Measurements from ENCODE around the gene GLIPR1L1.

Gene GLIPR1L1, protein sequence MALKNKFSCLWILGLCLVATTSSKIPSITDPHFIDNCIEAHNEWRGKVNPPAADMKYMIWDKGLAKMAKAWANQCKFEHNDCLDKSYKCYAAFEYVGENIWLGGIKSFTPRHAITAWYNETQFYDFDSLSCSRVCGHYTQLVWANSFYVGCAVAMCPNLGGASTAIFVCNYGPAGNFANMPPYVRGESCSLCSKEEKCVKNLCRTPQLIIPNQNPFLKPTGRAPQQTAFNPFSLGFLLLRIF

DNA sequence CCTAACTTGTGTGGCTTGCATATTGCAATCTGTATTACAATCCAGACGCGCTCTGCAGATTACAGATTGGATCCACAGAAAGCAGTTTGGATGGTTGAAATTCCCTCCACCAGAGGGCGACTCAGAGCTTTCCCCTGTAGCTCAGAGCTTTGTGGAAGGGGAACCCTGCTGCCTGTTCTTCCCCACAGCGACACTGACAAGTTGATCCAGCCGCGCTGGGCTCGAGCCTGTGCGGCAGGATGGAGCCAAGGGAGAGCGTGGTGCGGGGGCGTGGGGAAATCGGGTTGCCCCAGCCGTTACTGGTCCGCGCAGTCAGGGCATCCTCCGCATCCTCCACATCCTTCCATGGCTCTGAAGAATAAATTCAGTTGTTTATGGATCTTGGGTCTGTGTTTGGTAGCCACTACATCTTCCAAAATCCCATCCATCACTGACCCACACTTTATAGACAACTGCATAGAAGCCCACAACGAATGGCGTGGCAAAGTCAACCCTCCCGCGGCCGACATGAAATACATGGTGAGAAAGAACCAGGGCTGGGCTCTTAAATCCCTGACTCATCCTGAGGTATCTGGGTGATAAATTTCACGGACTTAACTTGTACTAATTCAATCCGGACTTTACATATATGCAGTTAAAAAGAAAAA lies at the start of gene GLIPR1L1:
Gene GLIPR1L1, plus strand, starts transcription at position 287 of the 647 bp plus-strand sequence. Its CDS starts 59 bp downstream, at position 346.
- H3K4me1 ChIP-seq, result peaks cover 5% of the 10 kb centered on the region
- peak; percentile 82 to 93 for DNase-seq (ENCODE audit: low spot score in 2 of 2)
- H3K36me3 ChIP-seq (replicated peaks), result no peaks in the 10 kb centered on the region
- peak within 1 kb of the TSS; percentile 18 for H3K4me3 ChIP-seq
- H3K9me3 ChIP-seq, result no peaks in the 10 kb centered on the region
- no peaks in the 10 kb centered on the region; the same call in 1 of the 2 replicates for H3K27me3 ChIP-seq (ENCODE audit: low read depth)
- in situ Hi-C loops (cut with MboI; ENCODE audit: low sequenced_read_pairs), result no loop called here

DNA sequence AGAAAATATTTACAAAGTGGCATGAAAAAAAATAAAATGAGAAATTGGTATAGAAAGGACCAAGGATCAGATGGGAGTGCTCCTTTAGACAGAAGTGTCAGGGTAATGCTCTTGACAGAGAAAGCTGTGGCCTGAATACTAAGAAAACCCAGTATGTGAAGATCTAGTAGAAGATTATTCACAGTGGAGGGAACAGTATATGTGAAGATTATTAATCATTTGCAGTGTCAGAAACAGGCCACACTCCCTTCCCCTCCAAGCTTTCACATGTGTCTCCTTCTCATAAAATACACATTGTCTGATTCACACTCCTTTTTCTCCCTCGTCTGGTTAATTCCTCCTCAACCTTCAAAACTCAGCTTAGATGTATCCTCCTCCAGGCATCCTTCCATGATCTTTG lies 45.6 kb upstream of the GLIPR1L1 start:
- no peaks in the 10 kb centered on the region for H3K9me3 ChIP-seq
- peaks cover 2% of the 10 kb centered on the region; the same call in 1 of the 2 replicates for H3K27me3 ChIP-seq (ENCODE audit: low read depth)
- H3K36me3 ChIP-seq (replicated peaks), result no peaks in the 10 kb centered on the region
- in situ Hi-C loops (cut with MboI; ENCODE audit: low sequenced_read_pairs), result no loop called here
- no peak for DNase-seq (ENCODE audit: low spot score in 2 of 2)
- no peaks in the 10 kb centered on the region for H3K4me1 ChIP-seq
- no peak overlapping the region for H3K4me3 ChIP-seq

DNA sequence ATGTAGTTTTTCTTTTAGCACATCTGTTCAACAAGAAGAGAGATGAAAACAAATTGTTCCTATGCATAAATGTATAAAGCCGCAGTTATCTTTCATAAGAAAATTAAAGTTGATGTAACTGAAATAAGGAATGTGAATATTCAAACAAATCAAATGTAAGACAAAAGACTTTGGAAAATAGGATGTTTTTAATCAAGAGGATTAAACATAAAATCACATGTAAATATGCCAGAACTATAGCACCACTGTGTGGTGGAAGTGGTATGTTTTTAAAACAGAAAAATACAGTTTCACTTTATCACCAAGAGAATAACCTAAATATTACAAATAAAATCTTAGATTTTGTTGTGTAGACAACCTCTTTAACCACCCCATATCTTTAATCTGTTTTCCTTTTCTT lies 44.7 kb upstream of the GLIPR1L1 start:
- Histone ChIP-seq H3K4me1 (no peaks in the 10 kb centered on the region), H3K9me3 (no peaks in the 10 kb centered on the region), H3K4me3 (no peak overlapping the region), H3K27me3 (ENCODE audit: low read depth) (peaks cover 2% of the 10 kb centered on the region; the same call in 1 of the 2 replicates), H3K36me3 (replicated peaks) (no peaks in the 10 kb centered on the region)
- DNase-seq (ENCODE audit: low spot score in 2 of 2), result no peak
- in situ Hi-C loops (cut with MboI; ENCODE audit: low sequenced_read_pairs), result no loop called here

DNA sequence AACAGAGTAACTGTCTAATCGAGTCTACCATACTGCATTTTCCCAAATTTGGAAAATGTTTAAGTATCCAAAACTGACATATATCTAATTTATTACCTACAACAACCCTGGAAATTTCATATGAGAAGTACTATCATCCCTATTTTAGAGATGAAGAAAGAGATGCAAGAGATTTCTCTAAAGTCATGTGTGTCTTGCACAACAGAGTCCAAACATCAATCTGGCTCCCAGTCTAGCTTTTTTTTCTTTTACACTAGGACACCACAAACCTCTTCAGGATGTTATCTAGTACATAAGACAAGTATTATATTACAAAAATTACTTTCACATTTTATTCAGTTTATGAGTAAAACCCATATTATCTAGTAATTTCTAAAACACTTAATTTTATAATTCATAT lies 43.5 kb upstream of the GLIPR1L1 start:
- H3K9me3 ChIP-seq, result no peaks in the 10 kb centered on the region
- no peaks in the 10 kb centered on the region for H3K36me3 ChIP-seq (replicated peaks)
- no peaks in the 10 kb centered on the region for H3K4me1 ChIP-seq
- H3K4me3 ChIP-seq, result no peak overlapping the region
- H3K27me3 ChIP-seq (ENCODE audit: low read depth), result peaks cover 2% of the 10 kb centered on the region; the same call in 1 of the 2 replicates
- in situ Hi-C loops (cut with MboI; ENCODE audit: low sequenced_read_pairs), result no loop called here
- no peak for DNase-seq (ENCODE audit: low spot score in 2 of 2)

DNA sequence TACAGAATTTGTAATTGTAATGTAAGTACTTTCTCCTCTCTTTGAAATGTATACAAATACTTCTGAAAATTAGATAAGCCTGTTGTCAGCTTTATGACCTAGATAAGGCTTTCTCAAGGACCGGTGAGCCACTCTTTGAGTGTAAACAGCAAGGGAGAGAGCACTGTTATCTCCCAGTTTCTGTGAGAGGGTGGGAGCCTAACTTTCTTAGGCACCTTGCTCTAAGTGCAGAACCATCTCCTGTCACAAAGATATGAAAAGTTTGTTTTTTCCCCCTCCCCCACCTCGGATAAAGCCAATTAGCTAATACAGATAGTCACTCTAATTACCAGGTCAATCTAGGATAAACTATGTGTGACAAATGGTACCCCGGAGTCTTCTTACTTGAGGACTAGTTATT lies 40.1 kb upstream of the GLIPR1L1 start:
- DNase-seq (ENCODE audit: low spot score in 2 of 2), result no peak
- Histone ChIP-seq H3K9me3 (no peaks in the 10 kb centered on the region), H3K4me1 (no peaks in the 10 kb centered on the region), H3K4me3 (no peak overlapping the region), H3K36me3 (replicated peaks) (no peaks in the 10 kb centered on the region), H3K27me3 (ENCODE audit: low read depth) (peaks cover 2% of the 10 kb centered on the region)
- in situ Hi-C loops (cut with MboI; ENCODE audit: low sequenced_read_pairs), result no loop called here

DNA sequence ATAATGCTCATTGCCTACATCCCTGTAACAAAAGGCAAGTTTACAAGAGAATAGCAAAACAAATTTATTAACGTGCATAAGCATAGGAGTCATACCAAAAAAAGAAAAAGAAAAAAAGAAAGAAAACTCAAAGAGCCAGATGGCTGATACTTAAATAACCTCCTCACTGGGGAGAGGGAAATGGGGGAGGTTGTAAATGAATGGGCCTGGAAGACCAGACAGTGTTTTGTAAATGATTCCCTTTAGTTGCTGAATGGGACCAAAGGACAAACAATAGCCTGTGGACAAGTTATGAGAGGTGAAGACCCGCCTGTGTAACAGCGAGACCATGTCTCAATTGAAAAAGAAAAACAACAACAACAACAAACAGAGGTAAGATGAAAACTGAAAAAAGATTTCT lies 39.7 kb upstream of the GLIPR1L1 start:
- no peak for DNase-seq (ENCODE audit: low spot score in 2 of 2)
- Histone ChIP-seq H3K36me3 (replicated peaks) (no peaks in the 10 kb centered on the region), H3K9me3 (no peaks in the 10 kb centered on the region), H3K4me3 (no peak overlapping the region), H3K27me3 (ENCODE audit: low read depth) (peaks cover 2% of the 10 kb centered on the region; the same call in 1 of the 2 replicates), H3K4me1 (no peaks in the 10 kb centered on the region)
- in situ Hi-C loops (cut with MboI; ENCODE audit: low sequenced_read_pairs), result no loop called here

DNA sequence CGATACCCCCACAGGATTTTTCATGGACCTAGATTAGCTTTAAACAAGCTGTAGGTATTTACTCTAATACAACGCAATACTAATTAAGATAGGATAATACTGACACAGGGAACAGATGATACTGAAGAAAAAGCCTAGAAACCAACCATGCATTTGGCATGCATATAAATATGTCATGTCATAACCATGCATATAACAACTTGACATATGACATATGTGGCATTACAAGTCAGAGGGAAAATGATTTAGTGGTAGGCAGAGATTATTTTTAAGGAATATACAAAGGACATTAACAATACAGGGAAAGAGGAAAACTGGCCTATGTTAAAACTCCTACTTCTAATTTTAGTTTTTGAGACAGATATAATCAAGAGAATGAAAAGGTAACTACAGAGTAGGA lies 32.2 kb upstream of the GLIPR1L1 start:
- Histone ChIP-seq H3K9me3 (no peaks in the 10 kb centered on the region), H3K36me3 (replicated peaks) (no peaks in the 10 kb centered on the region)
- in situ Hi-C loops (cut with MboI; ENCODE audit: low sequenced_read_pairs), result no loop called here

DNA sequence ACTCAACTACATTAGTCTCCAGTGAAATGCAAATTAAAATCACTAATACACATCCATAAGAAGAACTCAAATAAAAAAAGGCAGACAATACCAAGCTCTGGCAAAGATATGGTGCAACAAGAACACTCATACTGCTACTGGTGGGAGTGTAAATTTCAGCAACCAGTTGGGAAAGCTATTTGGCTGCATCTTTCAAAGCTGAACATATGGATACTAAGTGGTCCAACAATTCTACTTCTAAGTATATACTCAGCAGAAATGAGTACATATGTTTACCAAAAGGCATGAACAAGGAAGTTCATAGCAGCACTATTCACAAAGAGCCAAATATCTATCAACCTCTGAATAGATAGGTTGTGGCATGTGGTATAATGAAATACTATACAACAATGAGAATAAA lies 31.7 kb upstream of the GLIPR1L1 start:
- DNase-seq (ENCODE audit: low spot score in 2 of 2), result no peak
- Histone ChIP-seq H3K27me3 (ENCODE audit: low read depth) (no peaks in the 10 kb centered on the region; the same call in 1 of the 2 replicates), H3K9me3 (no peaks in the 10 kb centered on the region), H3K36me3 (replicated peaks) (no peaks in the 10 kb centered on the region), H3K4me3 (no peak overlapping the region), H3K4me1 (no peaks in the 10 kb centered on the region)
- in situ Hi-C loops (cut with MboI; ENCODE audit: low sequenced_read_pairs), result no loop called here

More for the DNA sequence above, 32.2 kb upstream of the GLIPR1L1 start:
- Histone ChIP-seq H3K4me3 (no peak overlapping the region), H3K27me3 (ENCODE audit: low read depth) (no peaks in the 10 kb centered on the region; the same call in 1 of the 2 replicates), H3K4me1 (no peaks in the 10 kb centered on the region)
- no peak for DNase-seq (ENCODE audit: low spot score in 2 of 2)

DNA sequence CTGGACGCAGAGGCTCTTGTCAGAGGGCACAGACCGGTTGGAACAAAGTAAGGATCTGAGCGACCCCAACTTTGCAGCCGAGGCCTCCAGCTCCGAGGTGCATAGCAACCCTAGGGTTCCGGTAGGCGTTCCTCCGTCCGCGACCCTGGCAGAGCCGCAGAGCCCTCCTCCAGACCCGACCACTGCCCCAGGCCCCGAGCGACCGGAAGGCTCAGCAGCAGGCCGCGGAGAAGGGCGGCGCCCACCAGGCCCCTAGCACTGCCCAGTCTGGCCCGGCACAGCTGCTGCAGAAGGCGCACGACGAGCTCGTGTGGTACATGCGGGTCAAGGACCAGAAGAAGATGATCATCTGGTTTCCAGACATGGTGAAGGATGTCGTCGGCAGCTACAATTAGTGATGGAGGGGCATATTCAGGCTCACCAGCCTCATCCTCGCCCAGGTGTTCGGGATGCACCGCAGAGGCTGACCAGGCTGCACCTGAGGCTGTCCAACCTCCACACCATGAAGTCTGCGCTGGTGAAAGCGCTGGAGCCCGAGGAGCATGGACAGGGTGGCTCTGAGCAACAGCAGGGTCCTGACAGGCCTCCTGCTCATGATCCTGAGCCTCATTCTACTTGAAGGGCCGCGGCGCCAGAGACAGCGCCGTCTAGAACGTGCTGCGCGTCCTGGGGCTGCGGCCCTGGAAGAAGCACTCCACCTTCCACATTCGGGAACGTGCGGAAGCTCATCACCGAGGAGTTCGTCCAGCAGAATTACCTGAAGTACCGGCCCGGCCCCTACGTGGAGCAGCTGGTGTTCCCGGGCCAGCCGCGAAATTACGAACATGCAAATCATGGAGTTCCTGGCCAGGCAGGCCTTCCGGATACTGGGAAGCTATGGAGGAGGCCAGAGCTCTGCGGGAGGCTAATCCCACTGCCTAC lies 28.8 kb upstream of the GLIPR1L1 start:
- Histone ChIP-seq H3K9me3 (no peaks in the 10 kb centered on the region), H3K27me3 (ENCODE audit: low read depth) (no peaks in the 10 kb centered on the region), H3K4me1 (no peaks in the 10 kb centered on the region), H3K4me3 (no peak overlapping the region), H3K36me3 (replicated peaks) (no peaks in the 10 kb centered on the region)
- DNase-seq (ENCODE audit: low spot score in 2 of 2), result no peak
- in situ Hi-C loops (cut with MboI; ENCODE audit: low sequenced_read_pairs), result no loop called here

DNA sequence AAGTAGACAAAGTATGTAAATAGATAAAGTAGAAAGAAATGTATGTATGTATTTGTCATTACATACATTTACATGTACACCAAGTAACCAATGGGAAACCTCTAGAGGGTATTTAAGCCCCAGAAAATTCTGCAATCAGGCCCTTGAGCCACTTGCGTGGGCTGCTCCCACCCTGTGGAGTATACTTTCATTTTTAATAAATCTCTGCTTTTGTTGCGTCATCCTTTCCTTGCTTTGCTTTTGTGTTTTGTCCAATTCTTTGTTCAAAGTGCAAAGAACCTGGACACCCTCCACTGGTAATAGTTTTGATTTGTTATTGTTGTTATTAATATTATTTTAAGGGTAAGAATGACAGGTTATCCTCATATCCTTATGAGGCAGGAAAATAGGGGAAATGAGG lies 26.2 kb upstream of the GLIPR1L1 start:
- H3K4me3 ChIP-seq, result no peak overlapping the region
- no peaks in the 10 kb centered on the region for H3K36me3 ChIP-seq (replicated peaks)
- H3K27me3 ChIP-seq (ENCODE audit: low read depth), result no peaks in the 10 kb centered on the region
- in situ Hi-C loops (cut with MboI; ENCODE audit: low sequenced_read_pairs), result no loop called here
- no peaks in the 10 kb centered on the region for H3K4me1 ChIP-seq
- H3K9me3 ChIP-seq, result no peaks in the 10 kb centered on the region
- DNase-seq (ENCODE audit: low spot score in 2 of 2), result no peak

DNA sequence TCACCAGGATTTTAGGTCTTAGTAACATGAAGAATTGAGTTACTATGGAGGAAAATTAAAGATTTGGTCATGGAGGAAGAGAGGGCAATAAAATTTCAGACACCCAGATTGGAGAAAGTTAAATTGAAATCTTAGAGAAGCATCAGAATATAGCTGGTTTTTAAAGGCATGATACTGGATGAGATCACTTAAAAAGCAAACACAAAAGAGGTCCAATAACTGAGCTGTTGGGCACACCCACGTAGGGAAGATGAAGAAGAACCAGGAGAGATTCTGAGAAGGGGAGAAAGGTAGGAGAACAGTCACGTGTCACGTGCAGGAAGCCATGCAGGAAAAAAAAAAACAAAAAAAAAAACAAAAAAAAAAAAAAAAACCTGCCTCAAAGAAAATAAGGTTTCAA lies 23.1 kb upstream of the GLIPR1L1 start:
- DNase-seq (ENCODE audit: low spot score in 2 of 2), result no peak
- H3K9me3 ChIP-seq, result no peaks in the 10 kb centered on the region
- H3K4me3 ChIP-seq, result no peak overlapping the region
- H3K36me3 ChIP-seq (replicated peaks), result no peaks in the 10 kb centered on the region
- H3K27me3 ChIP-seq (ENCODE audit: low read depth), result no peaks in the 10 kb centered on the region
- no peaks in the 10 kb centered on the region for H3K4me1 ChIP-seq
- in situ Hi-C loops (cut with MboI; ENCODE audit: low sequenced_read_pairs), result no loop called here

DNA sequence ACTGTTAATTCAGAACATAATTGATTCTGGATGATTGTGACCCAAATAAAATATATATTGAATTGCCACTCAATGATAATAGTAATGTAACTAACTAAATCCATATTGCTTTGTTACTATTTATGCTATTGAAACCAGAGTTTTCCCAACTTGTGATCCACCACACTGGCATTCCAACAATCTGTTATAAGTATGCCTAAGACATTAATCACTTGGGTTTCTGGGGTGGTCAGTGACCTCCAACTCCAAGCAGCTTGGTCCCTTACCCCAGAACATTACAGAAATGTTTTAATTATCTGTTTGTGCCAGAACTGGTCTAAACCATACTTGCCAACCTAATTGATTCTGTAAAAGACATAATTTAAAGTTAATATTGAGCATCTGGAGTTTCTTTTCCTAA lies 19.0 kb upstream of the GLIPR1L1 start:
- no peak for DNase-seq (ENCODE audit: low spot score in 2 of 2)
- H3K9me3 ChIP-seq, result no peaks in the 10 kb centered on the region
- in situ Hi-C loops (cut with MboI; ENCODE audit: low sequenced_read_pairs), result no loop called here

DNA sequence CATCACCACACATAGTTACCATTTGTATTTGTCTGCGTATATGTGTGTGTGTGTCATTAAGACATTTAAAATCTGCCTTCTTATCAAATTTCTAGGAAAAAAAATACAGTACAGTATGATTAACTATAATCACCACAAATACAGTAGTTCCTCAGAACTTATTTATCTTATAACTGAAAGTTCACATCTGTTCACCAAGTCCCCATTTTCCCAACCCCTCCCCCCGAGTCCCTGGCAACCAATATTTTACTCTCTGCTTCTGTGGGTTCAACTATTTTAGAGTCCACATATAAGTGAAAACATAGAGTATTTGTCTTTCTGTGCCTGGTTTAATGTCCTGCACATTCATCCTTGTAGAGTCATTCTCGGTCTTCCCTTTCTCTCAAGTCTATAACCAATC lies 16.7 kb upstream of the GLIPR1L1 start:
- H3K4me3 ChIP-seq, result no peak overlapping the region
- in situ Hi-C loops (cut with MboI; ENCODE audit: low sequenced_read_pairs), result no loop called here
- DNase-seq (ENCODE audit: low spot score in 2 of 2), result no peak
- no peaks in the 10 kb centered on the region for H3K9me3 ChIP-seq
- H3K4me1 ChIP-seq, result no peaks in the 10 kb centered on the region
- H3K36me3 ChIP-seq (replicated peaks), result no peaks in the 10 kb centered on the region
- H3K27me3 ChIP-seq (ENCODE audit: low read depth), result no peaks in the 10 kb centered on the region; the same call in 1 of the 2 replicates

More for the DNA sequence above, 19.0 kb upstream of the GLIPR1L1 start:
- Histone ChIP-seq H3K4me3 (no peak overlapping the region), H3K36me3 (replicated peaks) (no peaks in the 10 kb centered on the region), H3K4me1 (no peaks in the 10 kb centered on the region), H3K27me3 (ENCODE audit: low read depth) (no peaks in the 10 kb centered on the region; the same call in 1 of the 2 replicates)

DNA sequence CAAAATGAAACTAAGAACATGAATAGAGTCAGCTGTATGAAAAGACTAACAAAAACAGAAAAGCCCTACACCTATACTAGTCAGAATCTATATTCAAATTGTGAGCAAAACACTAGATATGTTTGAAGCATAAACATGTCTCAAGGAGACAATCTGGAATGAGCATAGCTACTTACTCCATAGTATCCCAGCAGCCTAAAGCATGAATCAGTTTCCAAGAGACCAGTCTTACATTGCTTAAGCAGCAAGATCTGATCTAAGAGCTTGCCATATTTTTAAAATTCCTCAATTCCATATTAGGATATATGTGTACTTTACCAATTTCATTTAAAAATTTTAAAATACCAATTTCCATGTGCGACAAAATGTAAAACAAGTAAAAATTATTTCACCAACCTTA lies 12.0 kb upstream of the GLIPR1L1 start:
- Histone ChIP-seq H3K4me3 (no peak overlapping the region), H3K4me1 (no peaks in the 10 kb centered on the region), H3K27me3 (ENCODE audit: low read depth) (peaks cover 3% of the 10 kb centered on the region; the same call in 1 of the 2 replicates), H3K9me3 (no peaks in the 10 kb centered on the region), H3K36me3 (replicated peaks) (no peaks in the 10 kb centered on the region)
- in situ Hi-C loops (cut with MboI; ENCODE audit: low sequenced_read_pairs), result no loop called here
- no peak for DNase-seq (ENCODE audit: low spot score in 2 of 2)
